H1 (cell line): ENCODE data around the gene FGF12. TPM values are rescaled to one million over a fixed set of nuclear protein-coding genes. Genes with fewer than 3 reads are reported as not detected.
A peak's percentile ranks its signal among the peaks of the same experiment; 100 is the strongest.

Source experiments
- CTCF ChIA-PET: fragments of 300-600 bp; sonication (Branson Sonifier 250); formaldehyde crosslinking; loops from one replicate; lab custom pipeline; 2021; ENCODE audit not compliant: partially characterized antibody; lab: Charles Lee
- POLR2A ChIA-PET: fragments of 300-600 bp; sonication (Branson Sonifier 250); formaldehyde crosslinking; loops from one replicate; lab custom pipeline; 2021; ENCODE audit warnings: inconsistent platforms; ENCODE audit not compliant: partially characterized antibody; lab: Charles Lee
- DNase-seq, 2 experiments: peaks; one replicate each; pipeline versions ENCODE4 v3.0.0 to v3.0.0-alpha.2; 2010 to 2022; ENCODE audit warnings: low spot score in 2 of 2, low read depth in 1 of 2, mixed read lengths in 1 of 2
- FAIRE-seq: peaks from 2 replicates; lab custom pipeline; 2011; peaks lifted over from hg19 to GRCh38; lab: Jason Lieb, UNC
- H2AFZ ChIP-seq: 2 replicates; pipeline ENCODE4 v1.8.1; 2012; ENCODE audit warnings: low read length, inconsistent platforms
- H2AK5ac ChIP-seq: 2 replicates; pipeline ENCODE4 v1.6.1; 2013; ENCODE audit warnings: low read depth, low read length
- H2BK120ac ChIP-seq: replicated peaks from 2 replicates; pipeline ENCODE3; 2013; ENCODE audit warnings: low read depth, low read length, inconsistent platforms
- H2BK12ac ChIP-seq: 2 replicates; pipeline ENCODE4 v1.6.1; 2013; ENCODE audit warnings: low read depth, low read length
- H2BK15ac ChIP-seq: 2 replicates; pipeline ENCODE4 v1.6.1; 2013; ENCODE audit warnings: low read length
- H2BK20ac ChIP-seq: 2 replicates; pipeline ENCODE4 v1.6.1; 2013; ENCODE audit warnings: low read length
- H2BK5ac ChIP-seq: 2 replicates; pipeline ENCODE4 v1.6.1; 2013; ENCODE audit warnings: low read depth, low read length
- H3K14ac ChIP-seq: 2 replicates; pipeline ENCODE4 v1.6.1; 2013; ENCODE audit warnings: inconsistent platforms; ENCODE audit not compliant: insufficient read length
- H3K18ac ChIP-seq: 2 replicates; pipeline ENCODE4 v1.6.1; 2013; ENCODE audit warnings: low read length; ENCODE audit errors: extremely low read depth
- H3K23ac ChIP-seq: 2 replicates; pipeline ENCODE4 v1.6.1; 2013; ENCODE audit warnings: inconsistent platforms; ENCODE audit not compliant: insufficient read length
- H3K23me2 ChIP-seq: 2 replicates; pipeline ENCODE4 v1.6.1; 2013; ENCODE audit warnings: low read depth, low read length
- H3K27ac ChIP-seq: 2 replicates; pipeline ENCODE4 v1.6.1; 2011; ENCODE audit warnings: low read depth, low read length, inconsistent platforms
- H3K27me3 ChIP-seq, 4 experiments: replicated peaks in 1 of 4; 1 replicate in 1 of 4; 2 replicates in 3 of 4; pipeline versions ENCODE4 v1.6.1 to v1.8.1; 2011 to 2013; ENCODE audit warnings: low read length in 3 of 4, mild to moderate bottlenecking in 3 of 4, inconsistent platforms in 2 of 4, mixed read lengths in 2 of 4, moderate library complexity in 1 of 4; ENCODE audit not compliant: control insufficient read depth in 3 of 4, insufficient read depth in 3 of 4; ENCODE audit errors: extremely low read depth in 1 of 4
- H3K36me3 ChIP-seq, 4 experiments: 2 replicates each; pipeline versions ENCODE4 v1.6.1 to v1.8.1; 2011 to 2013; ENCODE audit warnings: mild to moderate bottlenecking in 4 of 4, low read length in 3 of 4, moderate library complexity in 2 of 4, control low read depth in 1 of 4, inconsistent platforms in 1 of 4; ENCODE audit not compliant: insufficient read depth in 4 of 4, control insufficient read depth in 2 of 4
- H3K4ac ChIP-seq: replicated peaks from 2 replicates; pipeline ENCODE3; 2013; ENCODE audit warnings: low read length, low read depth, mixed read lengths, inconsistent platforms; ENCODE audit not compliant: insufficient read length
- H3K4me1 ChIP-seq, 4 experiments: replicated peaks in 1 of 4; 1 replicate in 1 of 4; 2 replicates in 3 of 4; pipeline versions ENCODE4 v1.6.1 to v1.8.1; 2011 to 2013; ENCODE audit warnings: low read length in 3 of 4, inconsistent platforms in 2 of 4, mixed read lengths in 1 of 4; ENCODE audit not compliant: insufficient read depth in 4 of 4, control insufficient read depth in 3 of 4
- H3K4me2 ChIP-seq, 2 experiments: 2 replicates each; pipeline versions ENCODE4 v1.6.1 to v1.8.1; 2011 to 2013; ENCODE audit warnings: low read depth in 2 of 2, low read length in 2 of 2, control low read depth in 1 of 2, inconsistent platforms in 1 of 2, mild to moderate bottlenecking in 1 of 2; ENCODE audit not compliant: insufficient read depth in 1 of 2
- H3K4me3 ChIP-seq, 4 experiments: fragments of 200-600, 300-600 bp in 1 of 4; sonication (generic), shearing (Covaris generic), sonication (Bioruptor Twin) in 1 of 4; 2 replicates each; pipeline versions ENCODE4 v1.5.1 to v1.8.1; 2011 to 2016; ENCODE audit warnings: low read length in 4 of 4, low read depth in 3 of 4, control low read depth in 2 of 4, inconsistent platforms in 2 of 4, mild to moderate bottlenecking in 2 of 4, mixed read lengths in 1 of 4, moderate library complexity in 1 of 4; ENCODE audit not compliant: insufficient read depth in 2 of 4; ENCODE audit errors: extremely low read depth in 1 of 4
- H3K56ac ChIP-seq: replicated peaks from 2 replicates; pipeline ENCODE3; 2013; ENCODE audit warnings: low read depth, mild to moderate bottlenecking, mixed read lengths, low read length, inconsistent platforms; ENCODE audit not compliant: insufficient read length
- H3K79me1 ChIP-seq: 2 replicates; pipeline ENCODE4 v1.6.1; 2013; ENCODE audit warnings: low read depth, low read length, control low read depth
- H3K79me2 ChIP-seq, 2 experiments: 2 replicates each; pipeline versions ENCODE4 v1.6.1 to v1.8.1; 2012 to 2013; ENCODE audit warnings: low read length in 2 of 2, mild to moderate bottlenecking in 2 of 2, inconsistent platforms in 1 of 2; ENCODE audit not compliant: insufficient read depth in 2 of 2, control insufficient read depth in 1 of 2
- H3K9ac ChIP-seq, 4 experiments: replicated peaks in 1 of 4; 1 replicate in 1 of 4; 2 replicates in 3 of 4; pipeline versions ENCODE4 v1.6.1 to v1.8.1; 2011 to 2013; ENCODE audit warnings: low read depth in 3 of 4, low read length in 3 of 4, control low read depth in 2 of 4, mild to moderate bottlenecking in 2 of 4, moderate library complexity in 2 of 4, inconsistent platforms in 1 of 4; ENCODE audit errors: extremely low read depth in 1 of 4
- H3K9me3 ChIP-seq, 2 experiments: 2 replicates each; pipeline versions ENCODE4 v1.6.1 to v1.8.1; 2012 to 2013; ENCODE audit warnings: mild to moderate bottlenecking in 2 of 2, moderate library complexity in 2 of 2, control low read depth in 1 of 2, inconsistent platforms in 1 of 2, low read depth in 1 of 2, low read length in 1 of 2, mixed read lengths in 1 of 2; ENCODE audit not compliant: insufficient read depth in 2 of 2
- H4K20me1 ChIP-seq, 2 experiments: replicated peaks in 1 of 2; 2 replicates each; pipeline versions ENCODE3 to v1.8.1; 2011 to 2013; ENCODE audit warnings: inconsistent platforms in 2 of 2, low read length in 2 of 2, mild to moderate bottlenecking in 1 of 2; ENCODE audit not compliant: insufficient read depth in 2 of 2, control insufficient read depth in 1 of 2
- H4K5ac ChIP-seq: 2 replicates; pipeline ENCODE4 v1.6.1; 2013; ENCODE audit warnings: low read length, low read depth, mixed read lengths, inconsistent platforms; ENCODE audit not compliant: insufficient read length
- H4K8ac ChIP-seq: 2 replicates; pipeline ENCODE4 v1.8.0; 2013; ENCODE audit warnings: mild to moderate bottlenecking, moderate library complexity, low read length, inconsistent platforms; ENCODE audit not compliant: insufficient read depth; ENCODE audit errors: extremely low read depth
- H4K91ac ChIP-seq: replicated peaks from 2 replicates; pipeline ENCODE3; 2013; ENCODE audit warnings: low read length, mixed read lengths, inconsistent platforms; ENCODE audit not compliant: insufficient read length
- BACH1 ChIP-seq: IDR thresholded peaks from 2 replicates; pipeline ENCODE4 v1.6.1; 2012; ENCODE audit warnings: low read length, improper control_type of control experiment
- CHD1 ChIP-seq: IDR thresholded peaks from 2 replicates; pipeline ENCODE4 v1.6.1; 2012; ENCODE audit warnings: low read depth, low read length, improper control_type of control experiment
- EGR1 ChIP-seq: IDR thresholded peaks from 2 replicates; pipeline ENCODE4 v1.6.1; 2011; ENCODE audit warnings: low read depth, low read length, borderline replicate concordance
- JUN ChIP-seq: IDR thresholded peaks from 2 replicates; pipeline ENCODE4 v1.6.1; 2011; ENCODE audit warnings: low read depth, mild to moderate bottlenecking, improper control_type of control experiment, low read length
- MAFK ChIP-seq: IDR thresholded peaks from 2 replicates; pipeline ENCODE4 v1.6.1; 2012; ENCODE audit warnings: low read depth, mild to moderate bottlenecking, improper control_type of control experiment, low read length
- PHF8 ChIP-seq: fragments of 200-600 bp; sonication (generic); conservative IDR thresholded peaks from 2 replicates; pipeline ENCODE4 v1.7.1; 2012; ENCODE audit warnings: low read depth, mild to moderate bottlenecking, inconsistent platforms, low read length, moderate library complexity
- RXRA ChIP-seq: IDR thresholded peaks from 2 replicates; pipeline ENCODE4 v1.6.1; 2011; ENCODE audit warnings: low read depth, mild to moderate bottlenecking, low read length, moderate library complexity; ENCODE audit not compliant: insufficient read depth
- WGBS, 2 experiments: shearing (Covaris generic) in 1 of 2; methylation state at CpG; one replicate each; pipeline versions ENCODE4 v1.1.6 to v1.1.7; 2013 to 2015; ENCODE audit warnings: low lambda C conversion rate in 2 of 2, mixed read lengths in 2 of 2, inconsistent platforms in 1 of 2, low coverage in 1 of 2, missing lambda C conversion rate in 1 of 2; ENCODE audit not compliant: insufficient replicate concordance in 2 of 2, insufficient coverage in 1 of 2, insufficient read length in 1 of 2; ENCODE audit errors: extremely low coverage in 1 of 2, missing lambda C conversion rate in 1 of 2; 5-methylcytosine and 5-hydroxymethylcytosine counted together
- polyA plus RNA-seq, 7 experiments: library from polyadenylated mRNA; depleted of rRNA in 3 of 7; stranded (reverse) in 5 of 7; unstranded in 2 of 7; fragments of >200 nt in 5 of 7; fragments of 200-250 nt in 2 of 7; gene quantifications; 1 replicate in 5 of 7; 2 replicates in 1 of 7; 4 replicates in 1 of 7; pipeline versions ENCODE4 v1.2.1 to v1.2.3, GENCODE V29; 2011 to 2013; ENCODE audit warnings: missing spikeins in 2 of 7, mixed read lengths in 2 of 7
- total RNA-seq: library from RNA; stranded (reverse); fragmentation: NEBNext Ultra II Directional; extraction: Animal tissue kit (Norgen Biotek cat#: 25700); gene quantifications from 2 replicates; pipeline ENCODE4 v1.2.1, GENCODE V29; 2021
- TF ChIP-seq, protein P1 (sequence below), 3 experiments: IDR thresholded peaks; 1 replicate in 2 of 3; 2 replicates in 1 of 3; pipeline versions ENCODE4 v1.5.1 to v1.6.1; 2011; ENCODE audit warnings: low read length in 3 of 3, mild to moderate bottlenecking in 3 of 3, inconsistent platforms in 2 of 3, low read depth in 1 of 3, moderate library complexity in 1 of 3; ENCODE audit not compliant: insufficient read depth in 1 of 3; ENCODE audit errors: control extremely low read depth in 1 of 3
- TF ChIP-seq, protein P2 (sequence below): IDR thresholded peaks from 2 replicates; pipeline ENCODE4 v1.6.1; 2011; ENCODE audit warnings: low read length, improper control_type of control experiment

FGF12 gene
- total and polyA plus RNA-seq, 2 of the 8 experiments (the other 6 are each of a cell fraction or from before 2014, with no cell fraction given) = 4.1 to 16.6 TPM

DNA sequence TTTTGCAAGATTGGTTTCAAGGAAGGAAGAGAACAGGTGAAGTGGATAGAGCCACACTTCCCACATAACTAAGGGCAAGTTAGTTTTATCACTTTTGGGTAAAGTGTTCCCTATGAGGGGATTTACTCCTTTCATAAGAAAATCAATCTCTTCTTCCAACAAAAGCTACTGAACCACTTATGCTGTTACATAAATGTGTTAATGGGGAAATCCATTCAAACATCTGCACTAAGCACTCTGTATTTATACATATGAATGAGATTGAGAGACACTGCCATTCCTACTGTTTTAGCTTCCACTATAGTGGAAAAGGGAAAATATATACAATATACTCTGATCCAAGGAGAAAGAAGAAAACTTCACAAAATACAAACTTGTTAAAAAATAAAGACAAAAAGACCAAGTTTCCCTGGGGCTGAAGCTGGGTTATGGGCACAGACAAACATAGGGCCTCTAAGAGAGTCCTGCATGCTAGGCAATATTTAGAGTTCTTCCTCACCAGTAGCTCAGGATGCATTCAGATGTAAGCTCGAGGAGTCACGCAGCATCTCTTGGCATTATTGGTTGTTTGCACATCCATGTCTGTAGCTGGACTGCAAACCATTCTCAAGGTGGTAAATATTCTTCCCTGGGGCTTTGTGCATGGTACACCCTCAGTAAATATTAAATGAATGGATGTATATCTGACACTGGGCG is 454.2 kb downstream of the FGF12 start:
- FAIRE-seq (no peak), DNase-seq (no peak)
- Histone ChIP-seq H4K20me1 (no peaks in the 10 kb centered on the region), H3K79me2 (no peaks in the 10 kb centered on the region), H2BK20ac (0 out of 2 replicates have a peak overlapping the region, but pooled peaks have one; percentile 81), H2BK5ac (no peak overlapping the region), H2AFZ (no peak overlapping the region), H3K14ac (no peak overlapping the region), H2BK120ac (no peak overlapping the region), H3K23ac (no peak overlapping the region), H4K5ac (no peak overlapping the region), H2BK12ac (no peak overlapping the region), H3K4me1 (peaks cover 0 to 5% (median 3%) of the 10 kb centered on the region in 4 experiments; a peak in 5 of 7 replicates), H3K79me1 (no peaks in the 10 kb centered on the region), H3K9me3 (0 out of 4 replicates have a peak, but pooled peaks cover 0 to 2% of the 10 kb centered on the region in 2 experiments), H3K36me3 (0 out of 8 replicates have a peak, but pooled peaks cover 0 to 3% (median 0%) of the 10 kb centered on the region in 4 experiments), H3K27ac (no peak overlapping the region), H3K9ac (no peak overlapping the region), H4K91ac (no peak overlapping the region), H3K4me3 (no peak overlapping the region), H3K56ac (no peak overlapping the region), H2AK5ac (no peak overlapping the region), H3K27me3 (no peaks in the 10 kb centered on the region), H3K23me2 (no peaks in the 10 kb centered on the region), H3K18ac (no peak overlapping the region), H3K4me2 (no peak overlapping the region), H2BK15ac (no peak overlapping the region), H4K8ac (no peak overlapping the region), H3K4ac (no peak overlapping the region)
- ChIA-PET POLR2A (no interaction called here), CTCF (interaction anchor here (0.6 to 1.1 kb wide), 3 partner anchors 17 to 1506 kb away, joined by 3 read pairs; no protein-coding TSS in a partner anchor)
- 77% methylated on average over 3 of the region's 3 CpGs; no CpG with 5 or more reads in 1 of the 2 experiments for WGBS, 2 experiments
- TF ChIP-seq, protein P1, sequence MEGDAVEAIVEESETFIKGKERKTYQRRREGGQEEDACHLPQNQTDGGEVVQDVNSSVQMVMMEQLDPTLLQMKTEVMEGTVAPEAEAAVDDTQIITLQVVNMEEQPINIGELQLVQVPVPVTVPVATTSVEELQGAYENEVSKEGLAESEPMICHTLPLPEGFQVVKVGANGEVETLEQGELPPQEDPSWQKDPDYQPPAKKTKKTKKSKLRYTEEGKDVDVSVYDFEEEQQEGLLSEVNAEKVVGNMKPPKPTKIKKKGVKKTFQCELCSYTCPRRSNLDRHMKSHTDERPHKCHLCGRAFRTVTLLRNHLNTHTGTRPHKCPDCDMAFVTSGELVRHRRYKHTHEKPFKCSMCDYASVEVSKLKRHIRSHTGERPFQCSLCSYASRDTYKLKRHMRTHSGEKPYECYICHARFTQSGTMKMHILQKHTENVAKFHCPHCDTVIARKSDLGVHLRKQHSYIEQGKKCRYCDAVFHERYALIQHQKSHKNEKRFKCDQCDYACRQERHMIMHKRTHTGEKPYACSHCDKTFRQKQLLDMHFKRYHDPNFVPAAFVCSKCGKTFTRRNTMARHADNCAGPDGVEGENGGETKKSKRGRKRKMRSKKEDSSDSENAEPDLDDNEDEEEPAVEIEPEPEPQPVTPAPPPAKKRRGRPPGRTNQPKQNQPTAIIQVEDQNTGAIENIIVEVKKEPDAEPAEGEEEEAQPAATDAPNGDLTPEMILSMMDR (IDR thresholded peaks at IDR 0.05; ENCODE audit: control extremely low read depth in 1 of 3, insufficient read depth in 1 of 3, low read depth in 1 of 3, low read length in 3 of 3) = no peak
- no peak for TF ChIP-seq BACH1
- TF ChIP-seq EGR1 = no peak
- TF ChIP-seq CHD1 = no peak
- no peak for TF ChIP-seq PHF8
- no peak for TF ChIP-seq JUN
- TF ChIP-seq RXRA = no peak
- no peak for TF ChIP-seq MAFK
- TF ChIP-seq, protein P2, sequence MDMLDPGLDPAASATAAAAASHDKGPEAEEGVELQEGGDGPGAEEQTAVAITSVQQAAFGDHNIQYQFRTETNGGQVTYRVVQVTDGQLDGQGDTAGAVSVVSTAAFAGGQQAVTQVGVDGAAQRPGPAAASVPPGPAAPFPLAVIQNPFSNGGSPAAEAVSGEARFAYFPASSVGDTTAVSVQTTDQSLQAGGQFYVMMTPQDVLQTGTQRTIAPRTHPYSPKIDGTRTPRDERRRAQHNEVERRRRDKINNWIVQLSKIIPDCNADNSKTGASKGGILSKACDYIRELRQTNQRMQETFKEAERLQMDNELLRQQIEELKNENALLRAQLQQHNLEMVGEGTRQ = no peak
